GM13977 (cell line): ENCODE data around the gene GGT6.

Experiments used
- DNase-seq: peaks from one replicate; pipeline ENCODE4 v3.0.0; 2012; ENCODE audit warnings: low spot score
- CTCF ChIP-seq: IDR thresholded peaks from 2 replicates; pipeline ENCODE4 v1.5.1; 2012; ENCODE audit warnings: mild to moderate bottlenecking, control low read depth; ENCODE audit not compliant: insufficient read depth; ENCODE audit errors: extremely low read depth, missing control alignments
- in situ Hi-C: fragments of 300-500 bp; cut with MboI; formaldehyde crosslinking; loops from one replicate; pipeline ENCODE4 v1.12.0; 2022; ENCODE audit warnings: low sequenced_read_pairs, low pct_unique_long_range_greater_than_20kb, mixed read lengths, inconsistent platforms; ENCODE audit not compliant: unreplicated experiment

Gene GGT6

DNA sequence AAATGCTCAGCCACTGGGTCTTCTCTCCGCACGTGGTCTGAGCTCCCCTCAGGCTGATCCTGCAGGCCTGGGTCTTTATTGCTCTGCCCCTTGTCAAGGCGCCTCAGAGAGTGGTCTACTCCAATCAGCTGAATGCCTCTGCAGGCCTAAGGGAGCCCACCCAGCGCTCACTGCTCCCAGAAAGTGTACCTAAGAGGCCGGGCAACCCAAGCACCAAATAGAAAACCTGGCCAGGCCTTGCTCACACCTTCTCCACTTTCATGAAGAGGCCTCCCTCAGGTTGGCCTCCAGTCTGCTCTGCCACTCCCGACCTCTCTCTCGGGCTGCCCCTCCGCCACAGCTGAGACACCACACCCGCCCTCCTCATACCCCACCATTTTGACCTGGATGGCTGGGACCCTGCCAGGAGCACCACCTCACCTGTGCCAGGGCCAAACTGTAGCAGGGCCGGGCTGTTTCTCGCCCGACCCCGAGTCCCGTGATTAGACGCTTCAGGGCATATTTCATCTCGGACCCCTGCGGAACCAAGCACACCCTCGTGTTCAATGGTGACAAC, 5.9 kb downstream of the GGT6 start:
- in situ Hi-C loops: no loop called here
- TF ChIP-seq CTCF: no peak
- DNase-seq: no peak

GRCh38 chr17:4553669-4554068, 6.7 kb downstream of the GGT6 start:
- DNase-seq: no peak
- in situ Hi-C loops: no loop called here
- TF ChIP-seq CTCF: no peak

DNA sequence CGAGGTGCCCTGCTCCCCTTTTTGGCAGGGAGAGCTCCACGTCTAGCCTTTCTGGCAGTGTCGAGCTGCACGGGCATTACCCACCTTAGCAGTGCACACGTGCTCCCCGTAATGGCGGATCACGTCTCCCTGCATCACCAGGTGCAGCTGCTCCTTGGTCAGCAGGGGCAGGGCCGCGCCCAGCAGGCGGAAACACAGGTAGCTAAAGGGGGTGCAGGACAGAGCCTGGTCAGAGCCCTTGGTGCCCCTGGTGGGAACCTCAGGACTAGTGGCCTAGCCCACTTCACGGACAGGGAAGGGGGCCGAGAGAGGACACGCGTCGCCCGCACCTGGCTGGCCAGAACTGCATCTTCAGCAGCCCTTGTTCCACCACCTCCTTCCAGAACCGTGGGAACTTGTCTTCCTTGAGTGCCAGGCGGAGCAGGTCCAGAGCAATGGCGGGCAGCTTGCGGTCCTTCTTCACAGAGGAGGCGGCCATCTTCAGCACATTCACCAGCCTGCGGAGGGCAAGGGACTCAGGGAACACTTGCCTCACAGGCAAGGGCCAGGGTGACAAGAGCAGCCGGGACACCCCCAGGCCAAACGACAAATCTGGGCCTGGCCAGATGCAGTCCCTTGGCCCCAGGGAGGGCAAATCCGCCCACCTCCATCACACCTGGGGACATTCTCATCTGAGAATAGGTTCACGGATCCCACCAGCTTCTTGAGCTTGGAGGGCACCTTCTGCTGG, 8.4 kb downstream of the GGT6 start:
- in situ Hi-C loops: no loop called here
- TF ChIP-seq CTCF: no peak
- no peak for DNase-seq

- no peak for DNase-seq
Observed at GRCh38 chr17:4551141-4551540, 9.2 kb downstream of the GGT6 start.

DNA sequence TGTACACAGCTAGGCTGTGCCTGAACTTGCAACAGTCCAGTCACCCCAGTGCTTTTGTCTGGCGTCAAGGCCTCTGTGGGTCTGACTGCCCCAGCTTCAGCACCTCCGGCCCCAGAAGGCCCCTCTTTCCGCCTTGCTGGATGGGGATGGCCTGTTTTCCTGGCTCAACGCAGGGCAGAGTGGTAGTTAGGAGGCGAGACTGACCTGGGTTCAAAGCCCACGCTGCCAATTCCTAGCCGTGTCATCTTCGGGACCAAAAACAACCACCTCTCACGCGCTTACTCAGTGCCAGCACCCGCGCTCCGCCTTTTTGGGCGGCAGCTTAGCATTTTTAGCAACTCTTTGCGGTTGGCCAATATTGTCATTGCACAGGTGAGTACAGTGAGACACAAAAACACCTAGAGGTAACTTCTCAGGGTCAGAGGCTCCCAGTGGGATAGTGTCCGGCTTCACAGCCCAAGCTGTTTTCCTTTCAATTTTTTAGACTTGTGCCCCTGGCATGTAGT, 9.8 kb downstream of the GGT6 start:
- DNase-seq: no peak
- TF ChIP-seq CTCF: no peak
- in situ Hi-C loops: no loop called here

More at GRCh38 chr17:4551141-4551540, 9.2 kb downstream of the GGT6 start:
- in situ Hi-C loops: no loop called here
- TF ChIP-seq CTCF: no peak

GRCh38 chr17:4549781-4550533, 10.4 kb downstream of the GGT6 start:
- in situ Hi-C loops: no loop called here
- no peak for TF ChIP-seq CTCF
- DNase-seq: no peak
